Measurements from ENCODE around the gene TCF7.

Gene TCF7

DNA sequence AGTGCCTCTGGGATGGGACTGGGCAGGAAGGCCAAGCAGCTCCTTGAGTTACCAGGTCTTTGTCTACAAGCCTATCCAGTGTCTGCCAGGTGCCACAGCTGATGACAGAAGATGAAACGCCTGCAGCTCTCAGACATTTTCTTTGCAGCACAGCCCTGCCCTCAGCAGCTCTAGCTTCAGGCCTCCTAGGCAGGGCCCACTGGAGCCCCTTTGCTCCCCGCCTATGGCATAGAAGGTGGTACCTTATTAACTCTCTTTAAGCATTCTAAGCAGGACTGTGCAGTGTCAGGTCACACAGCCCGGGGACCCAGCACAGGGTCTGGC is 63.6 kb downstream of the TCF7 start:
- peak overlapping the region; percentile 94; the same call in 1 of the 2 replicates for H3K27ac ChIP-seq
- no peak for TF ChIP-seq ZFX (IDR thresholded peaks at IDR 0.05; ENCODE audit: borderline replicate concordance)
- TF ChIP-seq, protein P1, sequence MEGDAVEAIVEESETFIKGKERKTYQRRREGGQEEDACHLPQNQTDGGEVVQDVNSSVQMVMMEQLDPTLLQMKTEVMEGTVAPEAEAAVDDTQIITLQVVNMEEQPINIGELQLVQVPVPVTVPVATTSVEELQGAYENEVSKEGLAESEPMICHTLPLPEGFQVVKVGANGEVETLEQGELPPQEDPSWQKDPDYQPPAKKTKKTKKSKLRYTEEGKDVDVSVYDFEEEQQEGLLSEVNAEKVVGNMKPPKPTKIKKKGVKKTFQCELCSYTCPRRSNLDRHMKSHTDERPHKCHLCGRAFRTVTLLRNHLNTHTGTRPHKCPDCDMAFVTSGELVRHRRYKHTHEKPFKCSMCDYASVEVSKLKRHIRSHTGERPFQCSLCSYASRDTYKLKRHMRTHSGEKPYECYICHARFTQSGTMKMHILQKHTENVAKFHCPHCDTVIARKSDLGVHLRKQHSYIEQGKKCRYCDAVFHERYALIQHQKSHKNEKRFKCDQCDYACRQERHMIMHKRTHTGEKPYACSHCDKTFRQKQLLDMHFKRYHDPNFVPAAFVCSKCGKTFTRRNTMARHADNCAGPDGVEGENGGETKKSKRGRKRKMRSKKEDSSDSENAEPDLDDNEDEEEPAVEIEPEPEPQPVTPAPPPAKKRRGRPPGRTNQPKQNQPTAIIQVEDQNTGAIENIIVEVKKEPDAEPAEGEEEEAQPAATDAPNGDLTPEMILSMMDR (IDR thresholded peaks at IDR 0.05): no peak

DNA sequence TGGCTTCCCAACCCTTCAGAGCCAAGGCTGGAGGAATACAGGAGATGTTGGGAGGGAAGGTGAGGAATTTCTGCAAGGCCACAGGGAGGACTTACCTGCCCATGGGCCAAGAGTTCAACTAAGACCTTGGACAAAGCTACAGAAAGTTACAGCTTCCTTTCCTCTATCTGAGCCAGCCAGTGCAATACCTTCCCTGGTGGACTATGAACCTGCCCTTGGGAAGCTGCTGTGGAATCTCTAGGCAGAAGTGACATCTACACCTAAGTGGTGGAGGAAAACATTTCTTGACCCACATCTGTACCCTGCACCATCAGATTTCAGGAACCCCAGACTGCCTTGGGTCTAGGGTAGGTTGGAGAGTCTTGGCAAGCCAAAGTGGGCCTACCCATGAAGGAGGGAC is 69.0 kb downstream of the TCF7 start:
- H3K27ac ChIP-seq: no peak overlapping the region
- TF ChIP-seq ZFX (IDR thresholded peaks at IDR 0.05; ENCODE audit: borderline replicate concordance): no peak
- TF ChIP-seq, protein P1 (IDR thresholded peaks at IDR 0.05): no peak

DNA sequence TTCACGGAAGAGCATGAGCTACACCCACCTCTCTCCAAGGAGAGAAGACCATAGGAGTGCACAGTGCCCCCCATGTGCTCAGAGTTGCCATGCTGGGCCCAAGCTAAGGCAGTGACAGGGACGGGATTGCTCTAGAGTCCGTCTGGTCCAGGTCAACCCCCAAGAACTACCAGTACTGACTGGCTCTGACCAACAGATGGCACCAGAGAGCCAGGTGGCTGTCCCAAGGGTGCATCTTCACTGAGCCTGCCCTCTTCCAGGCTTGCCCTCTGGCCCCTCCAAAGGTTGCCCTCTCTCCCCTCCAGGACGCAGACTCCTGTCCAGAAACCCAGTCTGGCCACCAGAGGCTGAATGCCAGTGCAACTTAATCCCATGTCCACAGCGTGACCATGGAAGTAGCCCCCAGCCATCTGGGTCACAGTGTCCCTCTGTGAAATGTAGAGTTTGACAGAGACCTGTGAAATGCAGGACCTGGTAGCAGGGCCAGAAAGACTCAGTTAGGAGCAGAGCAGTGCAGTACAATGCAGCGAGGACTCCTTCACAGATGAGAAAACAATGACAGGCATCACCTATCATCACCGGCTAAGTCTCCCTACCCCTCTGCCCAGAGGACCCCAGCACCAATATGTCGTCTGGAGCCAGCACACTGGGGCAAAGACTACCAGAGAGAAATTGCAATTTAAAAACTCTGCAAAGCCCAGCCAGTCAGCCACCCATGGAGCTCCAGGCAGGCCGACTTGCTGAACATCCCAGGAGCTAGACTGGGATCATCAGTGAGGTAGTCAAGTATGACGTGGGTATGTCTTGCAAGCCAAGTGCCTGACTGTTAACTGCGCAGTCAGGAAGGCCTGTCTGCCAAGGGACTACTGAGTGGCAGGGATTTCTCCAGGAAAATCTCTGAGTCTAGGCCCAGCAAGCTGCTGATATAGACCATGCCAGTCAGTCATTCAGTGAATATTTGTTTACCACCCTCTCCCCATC is 70.0 kb downstream of the TCF7 start:
- no peak overlapping the region for H3K27ac ChIP-seq
- TF ChIP-seq, protein P1 (IDR thresholded peaks at IDR 0.05): peak; percentile 95
- no peak for TF ChIP-seq ZFX (IDR thresholded peaks at IDR 0.05; ENCODE audit: borderline replicate concordance)

DNA sequence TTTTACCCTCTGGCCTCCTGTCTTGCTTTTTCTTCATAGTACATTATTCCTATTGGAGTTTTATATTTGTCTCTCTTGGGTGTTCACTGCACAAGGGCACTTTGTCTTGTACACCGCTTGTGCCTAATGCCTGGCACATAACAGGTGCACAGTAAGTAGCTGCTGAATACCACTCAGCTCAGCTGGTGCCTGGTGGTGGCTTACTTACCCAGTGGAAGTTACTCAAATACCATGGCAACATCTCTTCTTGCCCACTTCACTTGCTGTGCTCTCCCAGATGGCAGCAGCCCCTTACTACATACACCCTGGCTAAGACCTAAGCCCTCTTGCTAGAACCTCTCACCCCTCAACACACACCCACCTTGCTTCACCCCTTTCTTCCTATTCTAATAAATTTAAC is 73.6 kb downstream of the TCF7 start:
- no peak for TF ChIP-seq ZFX (IDR thresholded peaks at IDR 0.05; ENCODE audit: borderline replicate concordance)
- TF ChIP-seq, protein P1 (IDR thresholded peaks at IDR 0.05): no peak
- no peak overlapping the region for H3K27ac ChIP-seq

DNA sequence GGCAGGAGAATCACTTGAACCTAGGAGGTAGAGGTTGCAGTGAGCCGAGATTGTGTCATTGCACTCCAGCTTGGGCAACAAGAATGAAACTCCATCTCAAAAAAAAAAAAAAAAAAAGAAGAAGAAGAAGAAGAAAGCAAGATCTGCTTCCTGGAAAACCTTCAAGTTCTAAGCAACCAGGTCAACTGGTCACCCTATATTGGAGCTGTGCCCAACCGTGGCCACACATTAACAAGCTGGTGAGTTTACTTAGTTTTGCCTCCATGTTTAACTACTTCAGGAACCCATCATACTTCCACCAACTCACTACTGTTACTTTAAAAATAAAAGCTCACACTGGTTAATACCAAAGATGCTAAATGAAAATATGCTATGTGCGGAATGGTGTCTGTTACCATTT is 74.5 kb downstream of the TCF7 start:
- TF ChIP-seq ZFX (IDR thresholded peaks at IDR 0.05; ENCODE audit: borderline replicate concordance): no peak
- TF ChIP-seq, protein P1 (IDR thresholded peaks at IDR 0.05): no peak
- no peak overlapping the region for H3K27ac ChIP-seq

DNA sequence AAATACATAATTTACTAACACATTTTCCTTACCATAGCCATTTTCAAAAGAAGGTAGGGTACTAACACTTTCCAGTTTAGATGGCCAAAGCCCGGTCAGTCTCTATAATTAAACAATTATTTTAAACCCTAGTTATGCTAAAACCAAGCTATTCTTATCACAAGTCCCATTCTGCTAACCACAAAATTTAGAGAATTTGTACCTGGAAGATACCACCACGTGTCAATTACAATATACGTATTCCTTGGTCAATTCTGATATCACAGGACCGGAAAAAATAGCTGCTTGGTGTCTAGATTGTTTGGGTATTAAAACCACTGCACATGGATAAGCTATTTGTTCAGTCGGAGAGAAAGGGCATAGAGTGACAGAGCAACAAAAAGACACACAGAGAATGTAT is 81.2 kb downstream of the TCF7 start:
- TF ChIP-seq, protein P1 (IDR thresholded peaks at IDR 0.05): no peak
- TF ChIP-seq ZFX (IDR thresholded peaks at IDR 0.05; ENCODE audit: borderline replicate concordance): no peak
- no peak overlapping the region for H3K27ac ChIP-seq

All from 22Rv1 (cell line).